Measurements from ENCODE around the gene PIGC.

Gene PIGC

GRCh38 chr1:172443666-172444453 lies at the start of gene PIGC:
Gene PIGC, minus strand, starts transcription at chr1:172444069. Its CDS starts 1,447 bp downstream, at chr1:172442622.
- H3K4me3 ChIP-seq (replicated peaks; ENCODE audit: low read depth, low read length) = peak within 1 kb of the TSS; percentile 73
- DNase-seq (ENCODE audit: extremely low read depth, low read depth) = peak; percentile 78
- TF ChIP-seq, protein P1, sequence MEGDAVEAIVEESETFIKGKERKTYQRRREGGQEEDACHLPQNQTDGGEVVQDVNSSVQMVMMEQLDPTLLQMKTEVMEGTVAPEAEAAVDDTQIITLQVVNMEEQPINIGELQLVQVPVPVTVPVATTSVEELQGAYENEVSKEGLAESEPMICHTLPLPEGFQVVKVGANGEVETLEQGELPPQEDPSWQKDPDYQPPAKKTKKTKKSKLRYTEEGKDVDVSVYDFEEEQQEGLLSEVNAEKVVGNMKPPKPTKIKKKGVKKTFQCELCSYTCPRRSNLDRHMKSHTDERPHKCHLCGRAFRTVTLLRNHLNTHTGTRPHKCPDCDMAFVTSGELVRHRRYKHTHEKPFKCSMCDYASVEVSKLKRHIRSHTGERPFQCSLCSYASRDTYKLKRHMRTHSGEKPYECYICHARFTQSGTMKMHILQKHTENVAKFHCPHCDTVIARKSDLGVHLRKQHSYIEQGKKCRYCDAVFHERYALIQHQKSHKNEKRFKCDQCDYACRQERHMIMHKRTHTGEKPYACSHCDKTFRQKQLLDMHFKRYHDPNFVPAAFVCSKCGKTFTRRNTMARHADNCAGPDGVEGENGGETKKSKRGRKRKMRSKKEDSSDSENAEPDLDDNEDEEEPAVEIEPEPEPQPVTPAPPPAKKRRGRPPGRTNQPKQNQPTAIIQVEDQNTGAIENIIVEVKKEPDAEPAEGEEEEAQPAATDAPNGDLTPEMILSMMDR (IDR thresholded peaks at IDR 0.05; ENCODE audit: low read depth, low read length, missing control alignments) = peak; percentile 92

DNA sequence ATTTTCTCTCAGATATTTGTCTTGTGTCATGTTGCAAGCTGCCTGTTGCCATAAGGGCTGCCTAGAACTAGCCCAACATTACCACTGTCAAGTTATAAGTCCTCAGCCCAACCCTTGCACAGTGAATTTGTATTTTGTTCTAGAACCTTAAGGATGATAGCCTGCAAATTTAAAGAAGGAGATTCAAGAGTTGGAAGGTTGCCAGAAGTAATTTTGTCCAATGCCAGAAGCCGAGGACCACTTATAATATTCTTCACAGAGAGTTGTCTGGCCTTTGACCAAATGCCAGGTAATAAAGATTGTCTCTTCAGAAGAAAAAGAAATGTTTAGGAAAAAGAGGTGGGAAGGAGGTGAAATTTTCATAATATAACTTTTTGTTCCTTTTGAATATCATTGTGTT lies 48.6 kb upstream of the PIGC start:
- TF ChIP-seq, protein P1 (IDR thresholded peaks at IDR 0.05; ENCODE audit: low read depth, low read length, missing control alignments) = no peak
- DNase-seq (ENCODE audit: extremely low read depth, low read depth) = no peak
- H3K4me3 ChIP-seq (replicated peaks; ENCODE audit: low read depth, low read length) = no peak overlapping the region

DNA sequence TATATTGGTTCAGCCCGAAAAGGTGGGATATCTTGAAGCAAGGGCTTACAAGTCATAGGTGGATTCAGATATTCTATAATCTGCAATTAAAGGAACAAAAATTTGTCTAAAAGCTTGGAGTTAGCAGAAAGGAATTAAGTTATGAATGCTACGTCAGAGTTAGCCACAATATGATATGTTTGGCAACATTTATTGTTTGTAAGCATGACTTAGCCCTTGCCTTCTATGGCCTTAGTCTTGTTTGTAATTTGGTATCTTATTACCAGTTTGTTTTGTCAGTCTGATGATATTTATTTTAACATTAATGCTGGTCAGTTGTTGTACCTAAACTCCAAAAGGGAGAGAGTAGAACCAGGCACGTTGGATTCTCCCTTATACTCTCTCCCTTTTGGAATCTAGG lies 46.0 kb upstream of the PIGC start:
- TF ChIP-seq, protein P1 (IDR thresholded peaks at IDR 0.05; ENCODE audit: low read depth, low read length, missing control alignments) = no peak
- H3K4me3 ChIP-seq (replicated peaks; ENCODE audit: low read depth, low read length) = no peak overlapping the region
- no peak for DNase-seq (ENCODE audit: extremely low read depth, low read depth)

DNA sequence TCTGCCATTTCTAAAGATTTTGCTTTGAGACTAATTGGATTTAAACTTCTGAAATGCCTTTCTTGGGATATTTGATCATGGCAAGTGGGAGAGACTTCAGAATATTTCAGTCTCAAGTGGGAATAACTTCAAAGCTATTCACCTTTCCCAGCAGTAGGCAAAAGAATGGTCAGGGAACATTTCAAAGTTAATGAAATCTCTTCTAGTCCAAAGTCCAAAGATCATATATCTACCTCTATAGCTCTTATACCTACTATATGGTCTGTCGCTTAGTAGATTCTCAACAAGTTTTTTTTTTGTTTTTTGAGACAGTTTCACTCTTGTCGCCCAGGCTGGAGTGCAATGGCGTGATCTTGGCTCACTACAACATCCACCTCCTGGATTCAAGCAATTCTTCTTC lies 44.5 kb upstream of the PIGC start:
- no peak overlapping the region for H3K4me3 ChIP-seq (replicated peaks; ENCODE audit: low read depth, low read length)
- TF ChIP-seq, protein P1 (IDR thresholded peaks at IDR 0.05; ENCODE audit: low read depth, low read length, missing control alignments) = no peak
- no peak for DNase-seq (ENCODE audit: extremely low read depth, low read depth)

- DNase-seq (ENCODE audit: extremely low read depth, low read depth) = no peak
- no peak overlapping the region for H3K4me3 ChIP-seq (replicated peaks; ENCODE audit: low read depth, low read length)
- TF ChIP-seq, protein P1 (IDR thresholded peaks at IDR 0.05; ENCODE audit: low read depth, low read length, missing control alignments) = no peak
These were observed 43.7 kb upstream of the PIGC start for GRCh38 chr1:172487550-172487949.

DNA sequence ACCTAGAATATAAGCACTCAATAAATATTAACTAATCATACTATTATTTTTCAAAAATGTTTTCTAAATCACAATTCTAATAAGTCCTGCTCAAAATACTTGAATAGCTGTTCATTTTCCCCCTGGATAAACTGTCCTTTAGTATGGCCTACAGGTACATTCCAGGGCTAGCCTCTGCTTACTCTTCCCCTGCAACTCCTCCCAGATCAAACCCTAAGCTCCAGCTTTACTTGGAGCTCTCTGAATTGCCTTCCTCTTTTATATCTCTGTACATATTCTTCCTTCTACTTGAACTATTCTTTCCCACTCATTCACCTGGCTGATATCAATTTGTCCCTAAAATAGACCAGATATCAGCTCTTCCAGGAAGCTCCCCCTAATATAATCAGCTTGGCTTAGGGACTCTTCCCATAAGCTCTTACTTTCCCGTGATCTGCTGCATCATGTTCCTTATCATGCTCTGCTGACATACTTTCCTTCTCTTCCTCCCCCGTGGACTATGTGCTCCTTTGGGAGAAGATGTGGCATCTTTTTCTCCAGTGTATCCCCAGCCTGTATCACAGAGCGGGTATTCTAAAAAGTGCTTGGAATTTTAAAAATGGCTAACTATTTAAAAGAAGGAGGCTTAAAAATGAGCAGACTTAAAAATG lies 43.1 kb upstream of the PIGC start:
- DNase-seq (ENCODE audit: extremely low read depth, low read depth) = no peak
- no peak overlapping the region for H3K4me3 ChIP-seq (replicated peaks; ENCODE audit: low read depth, low read length)
- TF ChIP-seq, protein P1 (IDR thresholded peaks at IDR 0.05; ENCODE audit: low read depth, low read length, missing control alignments) = no peak
